Calu3 (cell line): ENCODE results near the gene COL5A2. TPM values are rescaled to one million over a fixed set of nuclear protein-coding genes. Genes with fewer than 3 reads are reported as not detected.

Experiments
- BruUV-seq: library from RNA; stranded (reverse); fragments of 400-500 nt; replicated peaks from 2 replicates; lab custom pipeline; 2021; lab: Mats Ljungman, UMichigan
- CTCF ChIA-PET: fragments of 300-600 bp; sonication (Branson Sonifier 250); formaldehyde crosslinking; loops from one replicate; lab custom pipeline; 2022; ENCODE audit warnings: antibody characterized with exemption; lab: Charles Lee
- DNase-seq: peaks from one replicate; pipeline ENCODE4 v3.0.0; 2022
- H3K27ac Mint-ChIP-seq: one replicate; pipeline ENCODE4 v1.8.0; 2022; ENCODE audit warnings: mixed read lengths; ENCODE audit not compliant: unreplicated experiment
- H3K27me3 Mint-ChIP-seq: one replicate; pipeline ENCODE4 v1.8.0; 2022; ENCODE audit warnings: mixed read lengths; ENCODE audit not compliant: unreplicated experiment
- H3K36me3 Mint-ChIP-seq: one replicate; pipeline ENCODE4 v1.8.0; 2022; ENCODE audit warnings: mild to moderate bottlenecking, moderate library complexity, mixed read lengths; ENCODE audit not compliant: insufficient read depth, unreplicated experiment
- H3K4me1 Mint-ChIP-seq: one replicate; pipeline ENCODE4 v1.8.0; 2022; ENCODE audit warnings: mild to moderate bottlenecking, low read depth, mixed read lengths; ENCODE audit not compliant: unreplicated experiment
- H3K4me3 Mint-ChIP-seq: one replicate; pipeline ENCODE4 v1.8.0; 2022; ENCODE audit warnings: mild to moderate bottlenecking, low read depth, moderate library complexity, mixed read lengths; ENCODE audit not compliant: unreplicated experiment
- H3K9me3 Mint-ChIP-seq: one replicate; pipeline ENCODE4 v1.8.0; 2022; ENCODE audit warnings: low read depth, mixed read lengths; ENCODE audit not compliant: unreplicated experiment
- CTCF ChIP-seq: fragments of 200-600 bp; IDR thresholded peaks from one replicate; pipeline ENCODE4 v1.8.0; 2022; ENCODE audit warnings: antibody characterized with exemption; ENCODE audit not compliant: unreplicated experiment
- intact Hi-C: fragments of 100-400 bp; cut with micrococcal nuclease; formaldehyde crosslinking; loops from one replicate; pipeline ENCODE4 v1.10.0; 2022; ENCODE audit not compliant: unreplicated experiment
- total RNA-seq: library from RNA; stranded (reverse); gene quantifications from 2 replicates; pipeline ENCODE4 v1.2.3, GENCODE V29; 2022

COL5A2 gene
- total RNA-seq, 1 experiment from 2014 or later: 1.1 TPM

GRCh38 chr2:189037518-189037917, 142.0 kb downstream of the COL5A2 start:
- no peaks in the 10 kb centered on the region for H3K36me3 Mint-ChIP-seq
- CTCF ChIA-PET: no interaction called here
- H3K4me3 Mint-ChIP-seq: no peak overlapping the region
- DNase-seq: no peak
- BruUV-seq: no TSS peak
- TF ChIP-seq CTCF: no peak
- H3K9me3 Mint-ChIP-seq: no peaks in the 10 kb centered on the region
- intact Hi-C loops: no loop called here
- H3K27me3 Mint-ChIP-seq: no peaks in the 10 kb centered on the region
- no peaks in the 10 kb centered on the region for H3K4me1 Mint-ChIP-seq
- no peak overlapping the region for H3K27ac Mint-ChIP-seq

GRCh38 chr2:189024901-189025618, 154.5 kb downstream of the COL5A2 start:
- no TSS peak for BruUV-seq
- TF ChIP-seq CTCF: peak; percentile 33
- no peaks in the 10 kb centered on the region for H3K27me3 Mint-ChIP-seq
- no peaks in the 10 kb centered on the region for H3K4me1 Mint-ChIP-seq
- intact Hi-C loops: no loop called here
- CTCF ChIA-PET: interaction anchor here (0.6 to 1.5 kb wide), 3 partner anchors 47 to 913 kb away, joined by 3 to 8 read pairs (median 3); no protein-coding TSS in a partner anchor
- H3K36me3 Mint-ChIP-seq: no peaks in the 10 kb centered on the region
- no peak overlapping the region for H3K4me3 Mint-ChIP-seq
- DNase-seq: no peak
- no peak overlapping the region for H3K27ac Mint-ChIP-seq
- H3K9me3 Mint-ChIP-seq: no peaks in the 10 kb centered on the region

- H3K4me3 Mint-ChIP-seq: no peak overlapping the region
- H3K9me3 Mint-ChIP-seq: no peaks in the 10 kb centered on the region
- H3K27ac Mint-ChIP-seq: no peak overlapping the region
- no peaks in the 10 kb centered on the region for H3K27me3 Mint-ChIP-seq
- BruUV-seq: no TSS peak
- H3K4me1 Mint-ChIP-seq: no peaks in the 10 kb centered on the region
- intact Hi-C loops: no loop called here
- no peak for TF ChIP-seq CTCF
- CTCF ChIA-PET: no interaction called here
- DNase-seq: no peak
- H3K36me3 Mint-ChIP-seq: no peaks in the 10 kb centered on the region
Measured at GRCh38 chr2:189022492-189022891, 157.1 kb downstream of the COL5A2 start.

GRCh38 chr2:189022053-189022481, 157.5 kb downstream of the COL5A2 start:
- Mint-ChIP-seq H3K27ac (no peak overlapping the region), H3K27me3 (no peaks in the 10 kb centered on the region), H3K36me3 (no peaks in the 10 kb centered on the region), H3K4me1 (no peaks in the 10 kb centered on the region), H3K4me3 (no peak overlapping the region), H3K9me3 (no peaks in the 10 kb centered on the region)
- TF ChIP-seq CTCF: no peak
- DNase-seq: no peak
- intact Hi-C loops: no loop called here
- CTCF ChIA-PET: no interaction called here
- no TSS peak for BruUV-seq
